ENCODE data around the gene PDE4D.

DNA sequence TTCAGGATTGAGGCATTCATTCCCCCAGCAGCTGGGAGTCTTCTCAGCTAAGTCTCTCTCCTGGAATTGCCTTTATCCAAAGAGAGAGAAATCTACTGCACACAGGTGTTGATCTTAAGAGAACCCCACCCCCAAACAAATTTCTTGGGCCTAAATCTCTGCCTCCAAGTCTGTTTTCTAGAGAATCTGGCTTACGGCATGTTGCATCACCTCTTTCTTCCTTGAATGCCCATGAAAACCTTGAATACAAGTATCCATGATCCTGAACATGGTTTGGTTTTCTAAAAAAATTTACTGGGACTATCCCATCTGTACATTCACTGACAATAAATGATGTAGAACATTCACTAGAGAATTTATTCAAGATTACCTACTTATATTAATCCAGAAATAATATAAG is 401.6 kb downstream of the PDE4D start:
- TF ChIP-seq POLR2A (IDR thresholded peaks at IDR 0.05): no peak
- TF ChIP-seq, protein P1, sequence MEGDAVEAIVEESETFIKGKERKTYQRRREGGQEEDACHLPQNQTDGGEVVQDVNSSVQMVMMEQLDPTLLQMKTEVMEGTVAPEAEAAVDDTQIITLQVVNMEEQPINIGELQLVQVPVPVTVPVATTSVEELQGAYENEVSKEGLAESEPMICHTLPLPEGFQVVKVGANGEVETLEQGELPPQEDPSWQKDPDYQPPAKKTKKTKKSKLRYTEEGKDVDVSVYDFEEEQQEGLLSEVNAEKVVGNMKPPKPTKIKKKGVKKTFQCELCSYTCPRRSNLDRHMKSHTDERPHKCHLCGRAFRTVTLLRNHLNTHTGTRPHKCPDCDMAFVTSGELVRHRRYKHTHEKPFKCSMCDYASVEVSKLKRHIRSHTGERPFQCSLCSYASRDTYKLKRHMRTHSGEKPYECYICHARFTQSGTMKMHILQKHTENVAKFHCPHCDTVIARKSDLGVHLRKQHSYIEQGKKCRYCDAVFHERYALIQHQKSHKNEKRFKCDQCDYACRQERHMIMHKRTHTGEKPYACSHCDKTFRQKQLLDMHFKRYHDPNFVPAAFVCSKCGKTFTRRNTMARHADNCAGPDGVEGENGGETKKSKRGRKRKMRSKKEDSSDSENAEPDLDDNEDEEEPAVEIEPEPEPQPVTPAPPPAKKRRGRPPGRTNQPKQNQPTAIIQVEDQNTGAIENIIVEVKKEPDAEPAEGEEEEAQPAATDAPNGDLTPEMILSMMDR (IDR thresholded peaks at IDR 0.05): no peak
